GM12891 (cell line): ENCODE results near the gene DCDC2C.
"Not testable (repeated sequence)": the region's sequence is repeated elsewhere in the genome, so short reads cannot be mapped to it uniquely, and the experiment has no call there.

Experiments used
- DNase-seq: peaks from one replicate; pipeline ENCODE4 v3.0.0; 2011; ENCODE audit warnings: low spot score; ENCODE audit not compliant: insufficient read length
- FAIRE-seq: peaks from 2 replicates; lab custom pipeline; 2011; peaks lifted over from hg19 to GRCh38; lab: Jason Lieb, UNC
- PAX5 ChIP-seq: IDR thresholded peaks from 2 replicates; pipeline ENCODE4 v1.6.1; 2011; ENCODE audit warnings: low read length, moderate library complexity, mild to moderate bottlenecking; ENCODE audit not compliant: insufficient read depth, severe bottlenecking
- POLR2A ChIP-seq: IDR thresholded peaks from 2 replicates; pipeline ENCODE4 v1.6.1; 2011; ENCODE audit warnings: low read depth, low read length, control low read depth
- POLR2AphosphoS5 ChIP-seq: IDR thresholded peaks from 2 replicates; pipeline ENCODE4 v1.6.1; 2011; ENCODE audit warnings: low read depth, low read length, control low read depth
- POU2F2 ChIP-seq: IDR thresholded peaks from 2 replicates; pipeline ENCODE4 v1.6.1; 2011; ENCODE audit warnings: low read depth, mild to moderate bottlenecking, control low read depth, low read length, moderate library complexity
- SPI1 ChIP-seq: IDR thresholded peaks from 2 replicates; pipeline ENCODE4 v1.6.1; 2011; ENCODE audit warnings: low read depth, low read length, control low read depth
- TAF1 ChIP-seq: IDR thresholded peaks from 2 replicates; pipeline ENCODE4 v1.6.1; 2011; ENCODE audit warnings: low read depth, low read length, control low read depth

The DCDC2C gene

DNA sequence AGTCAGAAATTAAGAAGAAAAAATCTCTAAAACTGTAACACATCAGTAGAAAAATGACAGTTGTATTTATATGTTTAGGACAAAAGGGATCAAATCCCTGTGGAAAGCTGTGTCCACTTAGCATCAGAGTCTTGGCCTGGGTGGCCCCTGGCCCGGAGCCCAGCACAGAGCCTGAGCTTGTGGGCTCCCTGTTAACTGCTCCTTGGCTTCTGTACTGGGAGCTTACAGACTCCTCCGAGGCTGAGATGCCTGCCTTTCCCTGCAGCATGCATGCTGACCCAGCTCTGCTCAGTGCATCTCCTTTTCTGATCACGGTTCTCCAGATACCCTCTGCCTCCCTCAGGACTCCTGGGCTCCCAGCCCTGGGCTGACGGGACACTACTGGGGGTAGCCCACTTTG, 98.1 kb downstream of the DCDC2C start:
- FAIRE-seq (no peak), DNase-seq (no peak)
- TF ChIP-seq POLR2AphosphoS5 = no peak
- TF ChIP-seq PAX5 = no peak
- TF ChIP-seq POU2F2 = no peak
- no peak for TF ChIP-seq SPI1
- no peak for TF ChIP-seq POLR2A
- no peak for TF ChIP-seq TAF1

DNA sequence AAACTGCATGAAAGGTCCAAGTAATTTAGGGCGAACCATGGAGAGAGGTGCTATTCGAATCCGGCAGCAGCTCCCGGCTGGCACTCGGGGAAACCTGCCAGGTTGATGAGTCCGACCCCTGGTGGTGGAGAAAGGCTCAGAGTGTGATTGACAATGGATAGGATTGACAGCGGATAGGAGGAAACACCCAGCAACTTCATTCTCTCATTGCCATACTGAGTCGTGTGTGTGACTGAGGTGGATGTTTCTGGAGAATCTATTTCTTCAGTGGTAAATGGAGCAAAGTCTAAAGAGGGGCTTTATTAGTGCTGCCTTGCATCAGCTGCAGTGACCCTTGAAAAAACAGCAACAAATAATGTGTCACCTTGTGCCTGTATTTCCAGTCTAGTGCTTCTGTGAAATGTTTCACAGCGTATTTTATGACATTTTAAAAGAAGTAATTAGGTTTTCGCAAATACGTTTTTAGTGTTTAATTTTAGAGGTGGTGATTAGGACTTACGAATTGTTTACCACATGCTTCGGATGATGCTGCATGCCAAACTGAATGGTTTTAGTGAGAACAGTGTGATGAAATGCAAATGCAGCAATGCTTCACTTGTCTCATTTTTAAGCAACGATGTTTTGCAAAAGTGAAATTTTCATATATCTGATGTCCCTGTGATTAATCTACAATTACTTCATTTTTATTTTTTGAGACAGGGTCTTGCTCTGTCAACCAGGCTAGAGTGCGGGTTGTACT, 102.0 kb downstream of the DCDC2C start:
- DNase-seq = no peak
- TF ChIP-seq POLR2A (no peak), POU2F2 (no peak), SPI1 (no peak), TAF1 (no peak), POLR2AphosphoS5 (no peak), PAX5 (no peak)
- no peak for FAIRE-seq

DNA sequence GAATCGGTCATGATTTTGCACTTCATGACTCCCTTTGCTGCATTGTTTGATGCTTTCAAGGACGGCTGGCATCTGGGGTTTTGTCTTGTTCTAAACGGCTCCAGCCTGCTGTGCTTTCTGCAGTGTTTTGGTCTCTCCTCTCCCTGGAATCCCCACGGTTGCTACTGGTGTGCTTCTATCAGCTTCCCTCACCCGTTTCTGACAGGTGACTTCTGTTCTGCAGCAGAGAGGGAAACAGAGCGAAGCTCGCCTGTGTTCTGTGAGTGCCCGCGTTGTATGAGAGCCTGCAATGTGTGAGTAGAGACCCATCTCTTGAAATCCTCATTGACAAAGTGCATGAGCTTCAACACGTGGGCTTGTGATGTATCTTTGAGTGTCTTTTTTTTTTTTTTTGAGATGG, 102.8 kb downstream of the DCDC2C start:
- FAIRE-seq (no peak), DNase-seq (no peak)

DNA sequence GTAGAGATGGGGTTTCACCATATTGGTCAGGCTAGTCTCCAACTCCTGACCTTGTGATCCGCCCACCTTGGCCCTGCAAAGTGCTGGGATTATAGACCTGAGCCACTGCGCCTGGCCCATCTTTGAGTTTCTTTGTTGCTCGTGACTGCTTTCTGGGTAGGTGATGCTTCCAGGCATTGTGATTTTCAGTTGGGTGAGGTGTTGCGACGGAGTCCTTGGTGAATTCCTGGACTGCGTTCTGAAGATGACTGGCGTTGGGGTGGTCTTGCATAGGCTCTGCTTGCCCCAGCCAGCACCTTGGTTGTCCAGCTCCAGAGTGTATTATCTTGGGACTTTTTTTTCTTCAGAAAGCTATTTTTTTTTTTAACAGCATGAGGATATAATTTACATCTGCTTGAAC, 103.4 kb downstream of the DCDC2C start:
- no peak for TF ChIP-seq SPI1
- TF ChIP-seq POU2F2 = no peak
- TF ChIP-seq TAF1 = no peak
- no peak for TF ChIP-seq POLR2A
- TF ChIP-seq PAX5 = no peak
- TF ChIP-seq POLR2AphosphoS5 = no peak
- no peak for FAIRE-seq
- no peak for DNase-seq

More for the DNA sequence above, 102.8 kb downstream of the DCDC2C start:
- no peak for TF ChIP-seq PAX5
- TF ChIP-seq TAF1 = no peak
- TF ChIP-seq POU2F2 = no peak
- no peak for TF ChIP-seq SPI1
- no peak for TF ChIP-seq POLR2AphosphoS5
- TF ChIP-seq POLR2A = no peak

DNA sequence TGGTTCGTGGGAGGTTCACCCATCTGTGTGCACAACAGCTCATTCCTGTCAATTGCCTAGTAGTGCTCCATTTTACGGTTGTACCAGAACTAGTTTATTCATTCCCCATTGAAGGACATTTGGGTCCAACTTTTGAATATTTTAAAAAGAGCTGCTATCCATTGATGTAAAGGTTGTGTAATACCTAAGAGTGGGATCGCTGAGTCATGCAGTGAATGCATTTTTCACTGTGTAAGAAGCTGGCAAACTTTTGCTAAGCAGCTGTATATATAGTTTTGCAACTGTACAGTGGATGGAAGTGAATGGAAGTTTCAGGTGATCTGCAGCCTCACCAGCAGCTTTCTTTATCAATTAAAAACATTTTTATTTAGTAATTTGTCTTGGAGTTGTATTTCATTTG, 104.5 kb downstream of the DCDC2C start:
- DNase-seq = no peak
- TF ChIP-seq PAX5 (no peak), SPI1 (no peak), POU2F2 (no peak), POLR2AphosphoS5 (no peak), TAF1 (no peak), POLR2A (no peak)
- no peak for FAIRE-seq

DNA sequence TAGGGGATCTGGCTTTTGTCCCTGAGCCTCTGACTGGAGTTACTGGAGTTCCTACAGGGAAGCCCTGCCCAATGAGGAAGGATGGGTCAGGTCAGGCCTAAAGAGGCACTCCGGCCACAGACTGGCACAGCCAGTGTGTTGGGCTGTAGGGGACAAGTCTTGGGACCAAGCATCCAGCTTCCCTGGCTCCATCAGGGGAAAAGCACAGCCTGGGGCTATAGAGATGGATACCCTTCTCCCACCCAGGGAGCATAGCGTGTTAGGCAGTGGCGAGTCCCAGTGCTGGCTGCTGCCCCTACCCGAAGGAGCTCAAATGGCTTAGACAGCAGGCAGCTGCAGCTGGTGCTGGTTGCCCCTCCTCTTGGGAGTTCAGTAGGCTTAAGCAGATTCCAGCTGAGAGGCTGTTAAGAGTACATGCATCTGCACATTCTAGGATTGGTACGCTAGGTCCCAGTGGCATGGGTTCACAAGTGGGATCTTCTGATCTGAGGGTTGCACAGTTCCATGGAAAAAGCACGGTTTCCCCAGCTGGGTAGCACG, 111.4 kb downstream of the DCDC2C start:
- no peak for FAIRE-seq
- TF ChIP-seq TAF1 = no peak
- no peak for TF ChIP-seq PAX5
- TF ChIP-seq SPI1 = no peak
- TF ChIP-seq POU2F2 = no peak
- TF ChIP-seq POLR2A = no peak
- TF ChIP-seq POLR2AphosphoS5 = no peak

DNA sequence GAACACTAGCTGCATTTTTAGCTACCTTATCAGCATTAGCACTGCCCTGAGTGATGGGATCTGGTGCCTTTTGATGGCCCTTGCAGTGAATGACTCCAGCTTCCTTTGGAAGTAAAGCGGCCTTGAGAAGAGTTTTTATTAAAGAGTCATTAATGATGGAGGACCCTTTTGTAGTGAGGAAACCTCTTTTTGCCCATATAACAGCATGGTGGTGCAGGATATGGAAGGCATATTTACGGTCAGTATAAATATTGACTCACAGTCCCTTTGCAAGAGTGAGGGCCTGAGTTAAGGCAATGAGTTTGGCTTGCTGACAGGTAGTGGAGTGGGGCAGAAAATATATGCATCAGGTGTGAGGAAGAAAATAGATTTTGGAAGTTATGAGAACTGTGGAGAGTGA, 113.8 kb downstream of the DCDC2C start:
- FAIRE-seq, DNase-seq: not testable (repeated sequence)

More for the DNA sequence above, 111.4 kb downstream of the DCDC2C start:
- no peak for DNase-seq

DNA sequence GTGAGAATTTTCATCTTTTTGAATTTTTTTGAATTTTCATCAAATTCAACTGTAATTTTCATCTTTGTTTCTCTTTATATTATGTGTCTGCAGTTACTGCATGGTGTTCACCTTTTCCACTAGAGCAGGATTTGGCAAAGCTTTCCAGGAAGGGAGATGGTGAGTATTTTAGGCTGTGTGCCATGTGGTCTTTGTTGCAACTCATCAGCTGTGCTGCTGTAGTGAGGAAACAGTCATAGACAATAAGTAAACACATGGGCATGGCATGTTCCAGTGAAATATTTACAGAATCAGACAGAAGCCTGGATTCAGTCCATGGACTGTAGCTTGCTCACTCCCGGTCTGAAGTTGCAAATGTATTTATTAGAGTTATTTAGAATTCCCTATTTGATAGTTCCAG, 120.4 kb downstream of the DCDC2C start:
- DNase-seq (no peak), FAIRE-seq (no peak)
- TF ChIP-seq PAX5 = no peak
- no peak for TF ChIP-seq POU2F2
- TF ChIP-seq POLR2AphosphoS5 = no peak
- no peak for TF ChIP-seq TAF1
- TF ChIP-seq SPI1 = no peak
- TF ChIP-seq POLR2A = no peak

DNA sequence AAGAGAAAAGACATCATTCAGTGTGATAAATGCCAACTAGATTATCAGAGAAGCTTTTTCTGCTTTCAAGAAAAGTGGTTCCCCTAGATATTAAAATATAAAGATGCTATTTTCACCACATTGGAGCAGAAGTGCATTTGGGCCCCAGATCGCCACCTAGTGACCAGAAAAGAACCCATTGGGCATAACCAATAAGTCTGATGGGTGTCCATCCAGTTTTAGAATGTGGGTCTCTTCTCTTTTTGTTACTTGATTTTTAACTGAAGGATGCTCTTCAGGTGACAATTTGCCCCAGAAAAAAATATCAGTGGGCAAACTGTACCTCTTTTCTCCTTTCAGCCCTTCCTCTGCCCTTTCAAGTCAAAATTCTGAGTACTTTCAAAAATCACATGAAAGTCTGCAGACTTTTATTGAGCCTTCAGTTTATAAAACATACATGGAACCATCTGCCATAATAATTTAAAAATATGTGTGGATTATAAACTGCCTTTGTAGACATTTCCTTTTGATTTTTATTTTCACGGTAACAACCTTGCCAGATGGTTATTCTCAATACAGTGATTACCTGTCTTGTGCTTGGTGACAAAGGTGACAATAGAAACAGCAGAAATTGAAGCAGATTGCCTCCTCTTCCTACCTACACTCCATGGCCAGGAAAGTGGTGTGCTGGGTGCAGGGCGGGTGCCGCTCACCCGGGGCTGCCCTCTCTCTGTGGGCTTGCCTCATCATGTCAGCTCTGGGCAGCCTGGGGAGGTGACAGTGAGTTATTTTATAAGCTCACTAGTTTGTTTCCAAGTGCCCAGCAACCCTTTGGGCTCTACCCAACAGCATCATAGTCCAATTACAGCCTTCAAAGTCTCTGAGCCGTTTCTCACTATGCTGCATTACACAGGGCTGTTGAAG, 124.5 kb downstream of the DCDC2C start:
- TF ChIP-seq POLR2AphosphoS5 (no peak), POU2F2 (no peak), SPI1 (no peak), POLR2A (no peak), PAX5 (no peak), TAF1 (no peak)
- FAIRE-seq (no peak), DNase-seq (no peak)
